ENCODE data around the gene IQGAP2. TPM values are rescaled to one million over a fixed set of nuclear protein-coding genes. Genes with fewer than 3 reads are reported as not detected.

IQGAP2 gene
- total and polyA plus RNA-seq, 2 donors from 2014 or later = 23.2 to 35.8 TPM

- Histone ChIP-seq H3K27me3 (ENCODE audit: control insufficient read depth, insufficient read depth, low read length) (no peaks in the 10 kb centered on the region), H3K36me3 (ENCODE audit: control insufficient read depth in 2 of 3, insufficient read depth in 3 of 3, low read length in 3 of 3) (peaks cover 0 to 2% (median 0%) of the 10 kb centered on the region in 3 donors), H3K9me3 (ENCODE audit: control insufficient read depth in 2 of 3, insufficient read depth in 1 of 3, low read length in 3 of 3) (no peaks in the 10 kb centered on the region), H3K4me1 (ENCODE audit: control insufficient read depth in 2 of 3, insufficient read depth in 2 of 3, low read depth in 1 of 3, low read length in 3 of 3) (no peaks in the 10 kb centered on the region), H3K9ac (ENCODE audit: low read length in 3 of 3) (no peak overlapping the region), H3K27ac (ENCODE audit: low read depth in 2 of 2, low read length in 2 of 2) (no peak overlapping the region), H3K4me3 (ENCODE audit: low read length in 3 of 3) (no peak overlapping the region)
- no peak for FAIRE-seq
- TF ChIP-seq CTCF (IDR thresholded peaks at IDR 0.05; ENCODE audit: borderline replicate concordance, extremely low read depth, insufficient read depth) = no peak
- DNase-seq = no peak
- intact Hi-C loops (cut with DNase I) = no loop called here
These were observed 54.8 kb downstream of the IQGAP2 start for GRCh38 chr5:76457674-76458485.

- Histone ChIP-seq H3K27ac (ENCODE audit: low read depth in 2 of 2, low read length in 2 of 2) (no peak overlapping the region), H3K27me3 (ENCODE audit: control insufficient read depth, insufficient read depth, low read length) (no peaks in the 10 kb centered on the region), H3K9me3 (ENCODE audit: control insufficient read depth in 2 of 3, insufficient read depth in 1 of 3, low read length in 3 of 3) (no peaks in the 10 kb centered on the region), H3K4me3 (ENCODE audit: low read length in 3 of 3) (no peak overlapping the region), H3K4me1 (ENCODE audit: control insufficient read depth in 2 of 3, insufficient read depth in 2 of 3, low read depth in 1 of 3, low read length in 3 of 3) (no peaks in the 10 kb centered on the region), H3K9ac (ENCODE audit: low read length in 3 of 3) (no peak overlapping the region), H3K36me3 (ENCODE audit: control insufficient read depth in 2 of 3, insufficient read depth in 3 of 3, low read length in 3 of 3) (peaks cover 0 to 2% (median 0%) of the 10 kb centered on the region in 3 donors)
- DNase-seq = no peak
- TF ChIP-seq CTCF (IDR thresholded peaks at IDR 0.05; ENCODE audit: borderline replicate concordance, extremely low read depth, insufficient read depth) = no peak
- intact Hi-C loops (cut with DNase I) = no loop called here
- FAIRE-seq = no peak
These were observed 55.4 kb downstream of the IQGAP2 start for GRCh38 chr5:76458486-76458830.

- H3K27me3 ChIP-seq (ENCODE audit: control insufficient read depth, insufficient read depth, low read length) = no peaks in the 10 kb centered on the region
- H3K4me3 ChIP-seq (ENCODE audit: low read length in 3 of 3) = no peak overlapping the region
- H3K9me3 ChIP-seq (ENCODE audit: control insufficient read depth in 2 of 3, insufficient read depth in 1 of 3, low read length in 3 of 3) = no peaks in the 10 kb centered on the region
- intact Hi-C loops (cut with DNase I) = no loop called here
- no peak overlapping the region for H3K9ac ChIP-seq (ENCODE audit: low read length in 3 of 3)
- DNase-seq = no peak
- no peak for TF ChIP-seq CTCF (IDR thresholded peaks at IDR 0.05; ENCODE audit: borderline replicate concordance, extremely low read depth, insufficient read depth)
- FAIRE-seq = no peak
- H3K36me3 ChIP-seq (ENCODE audit: control insufficient read depth in 2 of 3, insufficient read depth in 3 of 3, low read length in 3 of 3) = peaks cover 0 to 2% (median 0%) of the 10 kb centered on the region in 3 donors
- no peaks in the 10 kb centered on the region for H3K4me1 ChIP-seq (ENCODE audit: control insufficient read depth in 2 of 3, insufficient read depth in 2 of 3, low read depth in 1 of 3, low read length in 3 of 3)
- H3K27ac ChIP-seq (ENCODE audit: low read depth in 2 of 2, low read length in 2 of 2) = no peak overlapping the region
These were observed 57.0 kb downstream of the IQGAP2 start for GRCh38 chr5:76460104-76460503.

Measured in kidney (tissue), 14 donors.